ENCODE measurements around the gene WDFY3.

The WDFY3 gene

DNA sequence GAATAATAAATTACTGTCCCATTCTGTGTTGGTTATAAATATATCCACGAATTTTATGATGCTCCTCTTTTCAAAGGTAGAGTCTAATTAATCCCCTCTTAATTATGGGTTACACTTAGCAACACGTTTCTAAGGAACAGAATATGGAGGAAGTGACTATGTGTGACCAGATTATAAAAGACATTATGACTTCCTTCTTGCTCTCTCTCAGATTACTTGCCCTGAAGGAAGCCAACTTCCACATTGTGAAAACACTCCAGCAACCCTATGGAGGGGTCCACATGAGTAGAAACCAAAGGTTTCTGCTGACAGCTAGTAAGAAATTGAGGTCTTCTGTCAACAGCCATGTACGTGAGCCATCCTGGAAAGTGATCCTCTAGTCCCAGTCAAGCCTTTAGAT lies 59.3 kb downstream of the WDFY3 start:
- no peak for DNase-seq (ENCODE audit: low read depth)

DNA sequence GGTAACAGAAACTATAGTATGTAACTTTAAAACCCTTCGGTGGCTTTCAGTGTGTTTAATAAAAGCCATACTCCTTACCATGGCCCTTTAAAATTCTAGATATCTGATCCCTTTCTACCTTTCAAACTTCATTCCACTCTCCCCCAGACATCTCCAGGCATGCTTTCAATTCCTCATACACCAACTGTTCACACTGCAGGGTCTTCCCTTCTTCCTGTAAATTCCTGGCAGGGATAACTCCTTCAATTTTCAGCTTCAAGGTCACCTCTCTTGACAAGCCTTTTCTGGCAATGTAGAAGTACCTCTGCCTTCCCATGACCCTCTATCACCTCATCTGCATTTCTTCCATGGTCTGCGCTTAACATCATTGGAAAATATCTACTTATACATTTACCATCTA lies 60.8 kb downstream of the WDFY3 start:
- DNase-seq (ENCODE audit: low read depth), result no peak

DNA sequence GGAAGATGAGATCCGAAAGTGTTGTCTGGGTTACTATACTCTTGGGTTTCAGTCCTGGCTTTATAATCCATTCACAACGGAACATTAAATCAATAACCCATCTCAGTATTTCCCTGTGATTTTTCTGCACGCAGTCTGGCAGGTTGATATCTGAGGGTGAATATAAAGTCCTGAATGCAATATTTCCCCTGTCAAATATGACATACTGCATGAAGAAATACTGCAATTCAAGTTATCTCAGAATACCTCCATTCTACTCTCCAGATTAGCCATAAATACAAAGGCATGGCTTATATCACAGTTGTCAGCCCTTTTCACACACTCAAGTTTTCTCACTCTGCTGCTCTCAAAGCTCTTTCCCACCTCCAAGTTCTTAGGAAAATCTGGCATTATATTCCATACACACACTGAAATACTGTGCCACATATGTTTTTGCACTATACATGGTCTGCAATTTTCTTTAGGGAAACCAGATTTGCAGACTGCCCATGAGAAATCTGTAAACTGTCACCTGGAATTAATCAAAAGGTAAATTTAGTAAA lies 64.7 kb downstream of the WDFY3 start:
- no peak for DNase-seq (ENCODE audit: low read depth)

DNA sequence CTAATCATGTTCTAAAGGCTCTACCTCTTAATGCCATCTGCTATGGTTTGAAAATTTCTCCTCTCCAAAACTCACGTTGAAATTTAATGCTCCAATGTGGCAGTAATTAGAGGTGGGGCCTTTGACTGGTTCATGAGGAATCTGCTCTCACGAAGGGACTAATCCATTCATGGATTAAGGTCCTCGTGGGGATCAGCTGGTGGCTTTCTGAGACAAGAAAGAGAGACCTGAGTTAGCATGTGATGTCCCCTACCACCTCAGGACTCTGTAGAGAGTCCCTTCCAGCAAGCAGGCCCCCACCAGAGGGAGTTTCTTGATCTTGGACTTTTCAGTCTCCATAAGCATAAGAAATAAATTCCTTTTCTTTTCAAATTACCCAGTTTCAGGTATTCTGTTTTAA lies 65.3 kb downstream of the WDFY3 start:
- no peak for DNase-seq (ENCODE audit: low read depth)

DNA sequence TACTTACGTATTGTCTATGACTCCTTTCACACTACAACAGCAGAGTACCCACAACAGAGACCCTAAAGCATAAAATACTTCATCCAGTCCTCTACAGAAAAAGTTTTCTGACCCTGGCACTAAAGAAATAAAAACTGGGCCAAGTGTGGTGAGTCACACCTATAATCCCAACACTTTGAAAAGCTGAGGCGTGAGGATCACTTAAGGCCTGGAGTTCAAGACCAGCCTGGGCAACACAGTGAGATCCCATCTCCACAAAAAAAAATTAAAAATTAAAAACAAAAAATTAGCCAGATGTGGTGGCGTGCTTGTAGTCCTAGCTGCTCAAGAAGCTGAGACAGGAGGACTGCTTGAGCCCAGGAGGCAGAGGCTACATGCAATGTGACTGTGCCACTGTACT lies 66.9 kb downstream of the WDFY3 start:
- no peak for DNase-seq (ENCODE audit: low read depth)

DNA sequence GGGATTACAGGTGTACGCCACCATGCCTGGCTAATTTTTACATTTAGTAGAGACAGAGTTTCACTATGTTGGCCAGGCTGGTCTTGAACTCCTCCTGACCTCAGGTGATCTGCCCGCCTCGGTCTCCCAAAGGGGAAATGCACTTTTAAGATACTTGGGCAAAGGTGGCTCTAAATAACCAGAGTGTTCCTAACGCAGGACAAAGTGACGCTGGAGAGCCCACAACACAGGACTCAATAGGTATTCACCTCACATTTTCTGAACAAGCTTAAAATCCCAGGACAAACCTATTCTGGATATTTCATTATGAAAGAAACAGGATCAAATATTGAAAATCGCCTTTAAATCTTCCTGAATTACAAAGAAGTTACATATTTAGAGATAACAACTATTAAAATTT lies 69.0 kb downstream of the WDFY3 start:
- no peak for DNase-seq (ENCODE audit: low read depth)

DNA sequence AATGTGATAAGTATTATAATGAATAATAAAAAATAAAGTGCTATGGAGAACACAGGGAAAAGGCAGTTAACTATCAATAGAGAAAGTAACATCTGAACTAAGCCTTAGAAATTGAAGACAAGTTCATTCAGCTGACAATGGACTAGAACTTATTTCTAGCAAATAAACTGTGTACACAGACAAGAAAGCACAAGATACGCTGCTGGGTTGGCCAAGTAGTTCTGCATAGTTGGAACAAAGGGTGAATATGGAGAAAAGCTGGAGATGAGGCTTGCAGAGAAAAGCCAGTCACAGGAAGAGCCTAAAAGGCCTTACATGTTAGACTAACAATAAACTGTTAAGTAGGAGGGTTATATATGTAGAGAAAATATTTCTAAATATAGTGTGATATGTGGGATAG lies 71.2 kb downstream of the WDFY3 start:
- no peak for DNase-seq (ENCODE audit: low read depth)

DNA sequence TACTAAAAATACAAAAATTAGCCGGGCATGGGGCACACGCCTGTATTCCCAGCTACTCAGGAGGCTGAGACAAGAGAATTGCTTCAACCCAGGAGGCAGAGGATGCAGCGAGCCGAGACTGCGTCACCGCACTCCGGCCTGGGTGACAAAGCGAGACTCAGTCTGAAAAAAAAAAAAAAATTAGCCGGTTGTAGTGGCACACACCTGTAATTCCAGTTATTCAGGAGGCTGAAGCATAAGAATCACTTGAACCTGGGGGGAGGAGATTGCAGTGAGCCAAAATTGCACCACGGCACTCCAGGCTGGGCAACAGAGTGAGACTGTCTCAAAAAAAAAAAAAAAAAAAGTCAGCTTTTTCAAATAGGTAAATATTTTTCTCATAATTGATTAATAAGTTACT lies 71.9 kb downstream of the WDFY3 start:
- DNase-seq (ENCODE audit: low read depth), result no peak

DNA sequence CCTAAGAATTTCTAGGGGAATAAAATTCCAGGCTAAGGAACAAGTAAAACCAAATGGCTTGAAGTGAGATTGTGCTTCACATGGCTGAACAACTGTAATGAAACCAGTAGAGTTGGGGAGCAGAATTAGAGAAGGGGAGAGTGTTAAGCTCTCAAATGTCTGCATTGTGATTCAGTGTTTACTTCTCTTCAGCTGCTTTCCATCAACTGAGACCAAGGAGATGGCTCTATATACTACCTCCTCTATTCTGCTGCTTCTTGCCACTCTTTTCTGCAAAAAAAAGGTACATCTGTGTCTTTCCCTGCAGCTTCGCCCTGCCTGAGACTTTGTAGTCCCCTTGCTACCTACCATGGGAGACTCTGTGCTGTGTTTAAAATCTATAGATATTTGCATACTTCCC lies 73.5 kb downstream of the WDFY3 start:
- DNase-seq (ENCODE audit: low read depth), result no peak

DNA sequence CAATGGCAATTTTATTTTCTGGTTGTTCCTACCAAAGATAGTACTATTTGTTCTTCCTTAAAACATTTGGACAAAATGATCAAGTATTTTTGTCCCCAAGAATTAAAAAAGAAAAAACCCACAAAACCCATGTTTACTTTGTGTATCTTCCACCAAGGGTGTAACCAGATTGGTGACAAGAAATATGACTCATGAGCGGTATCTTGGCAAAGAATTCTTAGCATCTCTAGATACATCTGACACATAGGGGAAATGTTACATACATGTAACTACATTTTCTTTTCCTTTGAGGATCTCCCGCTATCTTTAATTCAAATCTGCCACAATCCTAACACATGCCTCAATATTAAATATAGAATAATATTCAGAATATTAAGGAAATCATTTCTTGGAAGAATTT lies 78.7 kb downstream of the WDFY3 start:
- DNase-seq (ENCODE audit: low read depth), result peak; percentile 20

DNA sequence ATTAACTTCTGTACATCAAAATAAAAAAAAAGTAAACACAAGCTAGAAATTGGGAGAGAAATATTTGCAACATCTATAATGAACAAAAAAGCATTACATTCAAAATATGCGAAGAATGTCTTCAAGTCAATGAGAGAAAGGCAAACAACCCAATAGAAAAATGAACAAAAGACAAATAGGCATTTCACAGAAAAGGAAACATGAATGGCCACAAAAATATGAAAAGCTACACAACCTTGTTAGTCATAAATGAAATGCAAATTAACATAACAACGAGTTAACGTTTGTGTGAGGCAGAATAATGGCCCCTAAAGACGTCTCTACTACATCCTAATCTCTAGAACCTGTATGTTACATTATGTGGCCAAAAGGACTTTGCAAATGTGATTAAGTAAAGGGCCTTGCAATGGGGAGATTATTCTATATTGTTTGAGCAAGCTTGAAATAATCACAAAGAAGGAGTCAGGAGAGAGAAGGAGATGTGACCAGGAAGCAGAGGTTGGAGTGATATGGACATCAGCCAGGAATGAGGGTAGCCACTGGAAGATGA lies 86.8 kb downstream of the WDFY3 start:
- no peak for DNase-seq (ENCODE audit: low read depth)

DNA sequence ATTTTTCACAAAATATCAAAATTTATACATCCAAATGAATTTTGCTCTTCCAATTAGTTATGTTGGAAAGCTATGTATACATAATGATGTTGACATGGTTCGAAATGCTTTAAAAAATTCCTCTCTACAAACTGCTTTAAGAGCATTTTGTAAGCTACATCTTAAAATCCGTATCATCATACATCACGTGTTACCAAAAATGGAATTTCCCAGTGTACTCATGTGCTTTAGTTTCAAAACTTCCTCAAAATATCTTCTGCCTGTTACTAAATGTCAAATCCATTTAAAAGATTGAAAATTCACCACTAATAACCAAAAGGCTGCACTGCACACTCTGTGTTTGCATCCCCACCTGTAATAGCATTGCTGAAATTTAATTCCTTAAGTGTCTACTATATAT lies 87.9 kb downstream of the WDFY3 start:
- DNase-seq (ENCODE audit: low read depth), result no peak

DNA sequence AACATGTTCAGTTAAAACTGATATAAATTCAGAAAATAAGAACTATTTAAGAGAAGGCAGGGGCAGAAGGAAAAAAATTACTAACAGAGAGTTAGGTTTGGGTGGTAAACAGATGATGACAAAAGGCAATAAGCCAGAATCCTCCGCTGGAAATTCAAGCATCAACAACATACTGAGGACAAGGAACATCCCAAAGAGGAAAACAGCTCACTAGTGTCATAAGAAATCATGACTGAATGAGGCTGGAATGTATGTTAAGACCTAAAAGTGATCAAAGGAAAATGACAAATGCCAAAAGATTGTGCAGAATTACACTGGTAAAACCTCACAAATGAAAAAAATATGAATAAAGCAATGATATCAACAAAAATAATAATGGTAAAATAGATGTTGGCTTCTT lies 88.4 kb downstream of the WDFY3 start:
- DNase-seq (ENCODE audit: low read depth), result peak; percentile 26

DNA sequence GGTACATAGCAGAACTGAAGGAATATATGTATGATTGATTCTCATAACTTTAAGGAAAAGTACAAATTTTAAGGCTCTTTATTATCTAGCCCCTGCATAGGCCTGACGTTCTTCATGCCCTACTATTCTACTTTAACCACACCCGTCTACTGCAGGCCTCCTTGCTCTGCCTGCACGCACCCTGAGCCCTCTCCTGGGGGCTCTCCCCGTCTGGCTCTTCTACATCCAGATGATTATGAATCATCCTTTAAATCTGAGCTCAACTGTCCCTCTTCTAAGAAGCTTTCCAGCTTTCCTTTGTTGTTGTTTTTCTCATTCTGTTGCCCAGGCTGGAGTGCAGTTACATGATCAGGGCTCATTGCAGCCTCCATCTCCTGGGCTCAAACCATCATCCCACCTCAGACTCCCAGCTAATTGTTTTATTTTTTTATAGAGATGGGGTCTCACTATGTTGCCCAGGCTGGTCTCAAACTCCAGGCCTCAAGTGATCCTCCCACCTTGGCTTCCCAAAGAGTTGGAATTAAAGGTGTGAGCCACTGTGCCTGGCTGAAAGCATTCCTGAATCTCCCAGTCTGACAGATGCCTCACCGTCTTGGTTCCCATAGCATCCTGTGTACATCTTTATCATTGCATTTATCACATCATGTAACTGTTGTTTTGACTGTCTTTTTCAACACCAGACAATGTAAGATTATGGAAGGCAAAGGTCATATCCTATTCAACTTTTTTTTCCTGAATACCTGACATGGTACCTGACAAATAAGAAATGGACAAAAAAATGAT lies 89.2 kb downstream of the WDFY3 start:
- peak; percentile 13 for DNase-seq (ENCODE audit: low read depth)

DNA sequence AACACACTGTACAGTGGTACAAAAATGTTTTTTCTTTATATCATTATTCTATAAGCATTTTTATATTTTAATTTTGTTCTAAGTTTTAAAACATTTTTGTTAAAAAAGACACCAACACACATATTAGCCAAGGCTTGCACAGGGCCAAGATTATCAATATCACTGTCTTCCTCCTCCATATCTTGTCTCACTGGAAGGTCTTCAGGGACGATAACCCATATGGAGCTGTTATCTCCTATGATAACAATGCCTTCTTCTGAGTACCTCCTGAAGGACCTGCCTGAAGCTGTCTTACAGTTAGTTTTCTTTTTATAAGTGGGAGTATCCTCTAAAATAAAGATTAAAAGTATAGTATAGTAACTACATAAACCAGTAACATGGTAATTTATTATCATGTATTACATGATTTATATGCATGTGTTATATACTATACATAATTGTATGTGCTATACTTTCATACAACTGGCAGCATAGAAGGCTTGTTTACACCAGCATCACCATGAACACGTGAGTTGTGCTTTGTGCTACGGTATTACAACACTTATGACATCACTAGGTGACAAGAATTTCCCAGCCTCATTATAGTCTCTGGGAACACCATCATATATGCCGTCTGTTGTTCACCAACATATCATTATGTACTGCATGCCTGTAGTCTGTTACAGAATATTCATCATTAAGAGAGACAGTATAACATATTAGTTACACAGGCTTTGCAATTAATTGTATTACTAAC lies 90.7 kb downstream of the WDFY3 start:
- no peak for DNase-seq (ENCODE audit: low read depth)

DNA sequence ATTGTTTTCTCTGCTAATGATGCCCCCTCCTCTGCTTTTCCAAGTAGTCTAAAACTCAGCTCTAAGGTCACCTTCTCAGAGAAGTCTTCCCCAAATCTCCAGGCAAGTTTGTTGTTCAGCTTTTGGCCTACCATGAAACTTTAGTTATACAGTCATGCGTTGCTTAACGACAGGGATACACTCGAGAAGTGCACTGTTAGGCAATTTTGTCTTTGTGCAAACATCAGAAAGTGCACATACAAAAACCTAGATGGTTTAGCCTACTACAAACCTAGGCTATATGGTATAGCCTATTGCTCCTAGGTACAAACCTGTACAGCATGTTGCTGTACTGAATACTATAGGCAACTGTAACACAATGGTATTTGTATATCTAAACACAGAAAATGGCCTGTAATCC lies 91.9 kb downstream of the WDFY3 start:
- DNase-seq (ENCODE audit: low read depth), result no peak

DNA sequence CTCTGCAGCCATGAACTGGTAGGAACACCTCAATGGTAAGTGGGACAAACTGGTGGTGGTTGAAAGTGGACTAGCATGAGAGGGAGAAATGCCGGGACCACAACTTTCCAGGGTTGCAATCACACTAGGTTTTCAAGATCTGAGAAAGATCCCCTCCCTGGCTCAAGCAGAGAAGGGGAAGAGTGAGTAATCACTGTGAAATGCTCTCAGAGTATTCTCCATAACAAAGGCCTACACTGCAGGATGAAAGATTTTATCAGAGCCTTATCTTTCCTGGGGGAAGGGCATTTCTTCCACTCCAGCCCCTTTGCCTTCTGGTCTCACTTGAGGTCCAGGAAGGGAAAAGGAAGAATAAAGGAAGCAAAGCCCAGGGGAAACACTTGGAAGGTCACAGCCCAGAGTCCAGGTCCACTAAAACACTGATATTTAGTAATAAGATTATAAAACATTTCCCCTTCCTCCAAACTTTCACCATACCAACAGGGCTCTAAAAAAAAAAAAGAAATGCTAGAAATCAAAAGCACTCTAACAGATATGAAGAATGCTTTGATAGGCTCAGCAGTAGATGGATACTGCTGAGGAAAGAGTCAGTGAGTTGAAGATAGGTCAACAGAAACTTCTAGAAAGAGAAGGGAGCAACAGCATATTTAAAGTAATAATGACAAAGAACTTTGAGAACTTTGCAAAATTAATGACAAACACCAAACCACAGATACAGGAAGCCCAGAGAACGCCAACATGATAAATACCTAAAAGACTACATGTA lies 95.9 kb downstream of the WDFY3 start:
- peak; percentile 12 for DNase-seq (ENCODE audit: low read depth)

DNA sequence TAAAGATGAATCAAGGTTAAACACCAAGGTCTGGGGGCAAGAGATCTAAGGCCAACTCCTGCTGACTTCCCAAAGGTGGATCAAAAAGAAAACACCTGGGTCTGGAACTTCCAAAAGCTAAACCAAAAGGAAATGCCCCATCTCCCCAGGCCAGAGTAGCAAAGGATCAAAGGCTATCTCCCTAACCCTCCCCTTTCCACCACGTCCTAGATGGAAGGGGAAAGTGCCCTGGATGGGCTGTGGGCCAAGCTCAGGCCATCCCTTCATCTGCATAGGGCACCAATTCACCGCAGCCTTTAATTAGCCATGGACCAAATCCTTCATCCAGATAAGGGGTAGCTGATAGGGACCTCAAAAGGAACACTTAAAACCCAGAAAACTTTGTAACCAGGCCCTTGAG lies 100.2 kb downstream of the WDFY3 start:
- DNase-seq (ENCODE audit: low read depth), result no peak

DNA sequence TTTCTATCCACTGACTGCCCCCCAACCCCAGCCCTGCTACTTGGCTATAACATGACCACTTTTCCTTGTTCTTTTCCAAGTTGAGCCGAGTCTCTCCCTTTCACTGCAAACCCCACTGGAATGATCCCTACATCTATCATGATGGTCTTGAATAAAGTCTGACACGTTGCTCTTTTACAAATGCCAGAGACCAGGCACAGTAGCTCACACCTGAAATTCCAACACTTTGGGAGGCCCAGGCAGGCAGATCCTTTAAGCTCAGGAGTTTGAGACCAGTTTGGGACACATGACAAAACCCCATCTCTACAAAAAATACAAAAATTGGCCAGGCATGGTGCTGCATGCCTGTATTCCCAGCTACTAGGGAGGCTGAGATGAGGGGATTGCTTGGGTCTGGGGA lies 100.9 kb downstream of the WDFY3 start:
- DNase-seq (ENCODE audit: low read depth), result no peak

DNA sequence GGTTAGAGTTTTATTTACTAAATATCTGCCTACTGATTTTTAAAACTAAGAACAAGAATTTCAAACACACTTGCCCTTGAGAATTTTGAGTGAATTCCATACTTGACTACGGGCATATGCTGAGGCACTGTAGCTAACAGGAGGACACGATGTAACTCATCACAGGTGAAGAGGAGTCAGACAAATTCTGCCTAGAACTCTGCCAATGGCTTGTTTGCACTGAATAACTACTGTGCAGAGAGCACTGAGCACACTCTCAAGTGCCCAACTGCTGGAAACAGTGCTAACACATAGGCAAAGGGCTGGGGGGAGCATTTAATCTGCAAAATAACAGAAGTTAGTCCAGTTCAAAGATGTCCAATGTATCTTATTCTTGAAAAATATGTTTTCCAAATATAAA lies 104.4 kb downstream of the WDFY3 start:
- DNase-seq (ENCODE audit: low read depth), result no peak

DNA sequence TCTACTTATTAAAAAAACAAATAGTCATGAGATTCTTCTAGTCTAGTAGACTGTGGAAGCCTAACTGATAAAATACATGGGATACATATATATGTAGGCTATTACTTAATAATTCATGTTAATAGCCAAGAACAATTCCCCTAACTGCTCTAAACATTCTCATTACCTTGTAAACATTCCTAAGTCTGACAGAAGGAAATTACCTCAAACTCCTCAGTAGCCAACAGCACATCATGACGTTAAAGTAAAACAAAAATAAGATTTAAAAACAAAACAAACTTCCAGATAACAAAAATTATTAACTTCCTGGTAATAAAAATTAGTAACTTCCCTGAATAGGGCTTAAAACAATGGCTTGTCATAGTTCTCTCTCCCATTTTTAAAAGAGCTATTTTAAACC lies 109.2 kb downstream of the WDFY3 start:
- no peak for DNase-seq (ENCODE audit: low read depth)

DNA sequence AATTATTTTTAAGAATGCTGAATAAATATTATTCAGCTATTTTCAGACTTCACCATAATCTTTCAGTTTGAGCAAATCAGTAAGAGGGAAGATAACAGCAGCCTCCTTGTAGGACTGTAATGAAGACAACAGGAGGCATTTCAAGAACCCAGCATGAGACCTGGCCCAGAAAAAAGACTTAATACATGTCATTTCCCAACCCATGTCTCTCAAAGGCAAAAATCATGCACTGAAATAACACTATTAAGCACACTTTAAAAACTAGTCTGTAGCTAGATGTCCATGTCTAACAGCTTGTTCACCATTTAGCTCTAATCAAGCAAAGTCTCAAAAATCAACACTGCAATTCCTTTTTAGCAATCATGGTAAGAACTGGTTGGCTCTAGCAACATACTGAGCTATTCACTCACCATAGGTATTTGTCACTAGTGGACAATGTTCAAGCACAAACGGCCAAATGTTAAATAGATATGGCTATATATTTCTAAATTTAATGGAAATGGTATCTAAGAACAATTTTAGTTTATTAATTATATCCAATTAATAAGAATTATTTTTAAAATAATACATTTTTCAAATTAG lies 109.9 kb downstream of the WDFY3 start:
- no peak for DNase-seq (ENCODE audit: low read depth)

Data from fibroblast of the conjunctiva (primary cell).